ENCODE data around the gene LMBRD2.

DNA sequence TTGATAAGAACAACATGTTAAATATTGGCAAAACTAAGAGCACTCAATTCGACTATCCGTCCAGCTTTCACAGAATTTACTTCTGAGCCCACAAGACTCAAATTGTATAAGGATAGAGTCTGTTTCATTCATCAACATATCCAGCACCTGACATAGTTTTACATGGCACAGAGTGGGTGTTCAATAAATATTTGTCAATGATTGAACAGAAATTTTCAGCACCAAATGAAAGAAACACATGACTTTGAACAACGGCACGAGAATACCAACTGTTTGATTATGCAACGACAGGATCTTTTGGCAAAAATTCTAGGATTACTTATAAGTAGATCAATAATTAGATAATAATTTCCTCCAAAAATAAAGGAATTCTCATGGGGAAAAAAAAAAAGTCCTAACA lies 42.1 kb upstream of the LMBRD2 start:
- TF ChIP-seq ATF2 (CRISPR knock-in tag; IDR thresholded peaks at IDR 0.05) (no peak), NFE2 (IDR thresholded peaks at IDR 0.05; ENCODE audit: low read depth) (no peak), CBFB (CRISPR knock-in tag; IDR thresholded peaks at IDR 0.05) (no peak), TAF9B (IDR thresholded peaks at IDR 0.05; ENCODE audit: partially characterized antibody) (no peak)
- TF ChIP-seq, protein P1, sequence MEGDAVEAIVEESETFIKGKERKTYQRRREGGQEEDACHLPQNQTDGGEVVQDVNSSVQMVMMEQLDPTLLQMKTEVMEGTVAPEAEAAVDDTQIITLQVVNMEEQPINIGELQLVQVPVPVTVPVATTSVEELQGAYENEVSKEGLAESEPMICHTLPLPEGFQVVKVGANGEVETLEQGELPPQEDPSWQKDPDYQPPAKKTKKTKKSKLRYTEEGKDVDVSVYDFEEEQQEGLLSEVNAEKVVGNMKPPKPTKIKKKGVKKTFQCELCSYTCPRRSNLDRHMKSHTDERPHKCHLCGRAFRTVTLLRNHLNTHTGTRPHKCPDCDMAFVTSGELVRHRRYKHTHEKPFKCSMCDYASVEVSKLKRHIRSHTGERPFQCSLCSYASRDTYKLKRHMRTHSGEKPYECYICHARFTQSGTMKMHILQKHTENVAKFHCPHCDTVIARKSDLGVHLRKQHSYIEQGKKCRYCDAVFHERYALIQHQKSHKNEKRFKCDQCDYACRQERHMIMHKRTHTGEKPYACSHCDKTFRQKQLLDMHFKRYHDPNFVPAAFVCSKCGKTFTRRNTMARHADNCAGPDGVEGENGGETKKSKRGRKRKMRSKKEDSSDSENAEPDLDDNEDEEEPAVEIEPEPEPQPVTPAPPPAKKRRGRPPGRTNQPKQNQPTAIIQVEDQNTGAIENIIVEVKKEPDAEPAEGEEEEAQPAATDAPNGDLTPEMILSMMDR (IDR thresholded peaks at IDR 0.05 in 2 of 3, conservative IDR thresholded peaks at IDR 0.05 in 1 of 3; ENCODE audit: insufficient read depth in 2 of 3, low read depth in 1 of 3, low read length in 3 of 3) = no peak
